GM19463 (cell line): ENCODE results near the gene SRGAP3.

Experiments
- ATAC-seq: cut with Tn5 transposase; IDR thresholded peaks from one replicate; pipeline ENCODE4 v1.9.1; 2021; ENCODE audit warnings: mild to moderate bottlenecking, moderate library complexity; ENCODE audit not compliant: unreplicated experiment

The SRGAP3 gene

DNA sequence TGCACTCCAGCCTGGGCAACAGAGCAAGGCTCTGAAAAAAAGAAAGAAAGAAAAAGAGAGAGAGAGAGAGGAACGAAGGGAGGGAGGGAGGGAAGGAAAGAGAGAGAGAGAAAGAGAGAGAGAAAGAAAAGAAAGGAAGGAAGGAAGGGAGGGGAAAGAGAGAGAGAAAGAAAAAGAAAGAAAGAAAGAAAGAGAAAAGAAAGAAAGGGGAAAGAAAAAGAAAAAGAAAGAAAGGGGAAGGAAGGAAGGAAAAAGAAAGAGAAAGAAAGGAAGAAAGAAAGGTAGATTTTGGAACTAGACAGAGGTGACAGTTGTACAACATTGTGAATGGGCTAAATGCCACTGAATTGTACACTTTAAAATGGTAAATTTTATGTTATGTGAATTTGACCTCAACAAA lies 5.3 kb upstream of the SRGAP3 start:
- ATAC-seq = no peak

DNA sequence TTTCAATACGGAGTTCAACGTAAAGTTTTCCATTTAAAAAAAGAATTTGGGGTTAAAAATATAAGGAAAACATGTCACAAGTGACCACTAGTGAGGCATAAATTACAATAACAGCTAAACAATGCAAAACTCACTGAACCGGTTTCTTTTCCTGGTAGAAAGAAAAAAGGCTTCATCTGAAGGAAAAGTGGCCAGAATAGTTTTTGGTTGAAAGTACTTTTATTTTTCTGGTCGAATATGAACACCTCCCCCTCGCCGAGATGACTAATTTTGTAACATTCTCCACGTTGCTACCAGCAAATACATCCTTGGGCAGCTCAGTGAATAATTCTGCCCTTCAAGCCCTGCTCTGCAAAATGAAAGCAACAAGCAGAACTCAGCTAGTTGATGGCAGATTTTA lies 3.9 kb upstream of the SRGAP3 start:
- no peak for ATAC-seq

DNA sequence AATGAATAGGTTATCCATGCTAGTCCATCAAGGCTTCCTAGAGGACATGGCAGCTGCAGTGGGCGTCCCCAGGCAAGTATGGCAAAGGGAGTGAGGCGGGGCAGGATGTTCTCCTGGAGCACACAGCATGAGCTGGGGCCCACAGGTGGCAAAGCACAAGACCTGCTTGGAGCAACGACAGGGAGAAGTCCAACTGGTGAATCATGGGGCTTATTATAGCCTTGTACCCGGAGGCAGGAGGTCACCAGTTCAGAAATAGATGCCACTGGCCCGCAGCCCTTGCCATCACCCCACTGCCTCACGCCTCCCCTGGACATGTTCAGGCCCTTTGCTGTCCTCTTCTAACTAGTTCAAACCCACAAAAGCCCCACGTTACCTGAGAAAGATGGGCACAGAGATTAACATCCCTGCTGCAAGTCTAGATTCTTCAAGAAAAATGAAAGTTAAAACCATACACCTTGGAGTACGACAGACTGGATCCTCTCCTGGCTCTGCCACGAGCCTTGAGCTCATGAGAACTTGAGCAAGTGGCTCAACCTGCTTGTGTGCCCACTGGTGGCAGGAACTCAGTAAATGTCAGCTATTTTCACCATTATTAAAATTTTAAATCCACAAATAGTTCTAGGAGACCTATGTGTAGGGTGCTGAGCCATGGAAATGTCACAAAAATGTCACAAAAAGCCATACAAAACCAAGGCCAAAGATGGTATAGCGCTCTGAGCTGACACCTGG lies 1.8 kb upstream of the SRGAP3 start:
- no peak for ATAC-seq

DNA sequence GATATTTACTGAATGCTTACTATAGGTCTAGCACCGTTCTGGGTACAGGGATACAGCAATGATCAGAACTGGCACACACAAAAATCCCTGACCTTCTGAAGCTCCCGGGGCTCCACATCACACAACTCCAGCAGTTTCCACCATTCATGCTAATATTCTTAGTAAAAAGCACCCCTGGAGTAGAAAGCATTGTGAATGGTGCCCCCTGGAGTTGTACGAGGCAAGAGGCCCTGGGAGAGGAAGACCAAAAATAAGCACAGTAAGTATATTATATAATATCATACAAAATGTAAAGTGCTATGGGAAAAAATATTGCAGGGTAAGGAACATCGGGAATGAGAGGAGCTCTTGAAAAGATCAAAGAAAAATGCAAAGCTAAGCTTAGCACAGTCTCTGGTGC lies 790 bp upstream of the SRGAP3 start:
- no peak for ATAC-seq

DNA sequence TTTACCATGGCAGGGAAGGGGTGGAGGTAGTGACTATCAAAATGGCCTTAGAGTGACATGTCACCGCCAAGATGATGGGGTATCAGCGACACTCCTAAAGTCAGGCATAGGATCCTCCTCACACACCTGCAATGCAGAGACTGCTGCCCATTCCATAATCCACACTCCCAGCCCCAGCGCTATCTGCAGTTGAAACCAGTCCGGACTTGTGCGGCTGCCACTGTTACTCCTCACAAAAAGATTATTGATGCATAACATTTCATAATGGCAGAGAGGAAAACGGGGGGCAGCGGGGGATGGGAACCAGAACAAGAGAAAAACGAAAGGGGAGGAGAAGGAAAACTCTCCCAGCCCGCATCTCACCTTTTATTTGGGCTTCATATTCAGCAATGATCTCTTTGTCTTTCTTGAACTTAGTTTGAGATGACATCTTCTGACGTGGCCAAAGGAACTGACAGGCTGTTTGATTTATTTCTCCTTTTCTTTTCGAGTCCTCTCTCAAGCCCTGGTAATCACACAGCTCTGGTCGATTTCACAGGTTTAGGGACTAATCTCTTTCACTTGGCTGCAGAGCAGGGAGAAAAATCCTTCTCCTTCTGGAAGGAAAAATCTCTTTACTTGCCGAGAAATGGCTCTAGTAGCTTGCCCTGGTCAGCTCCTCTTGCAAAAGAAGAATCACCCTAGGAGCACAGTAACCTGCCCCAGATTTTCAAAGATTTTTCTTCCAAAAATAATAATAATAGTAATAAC lies 749 bp downstream of the SRGAP3 start:
- ATAC-seq = no peak

DNA sequence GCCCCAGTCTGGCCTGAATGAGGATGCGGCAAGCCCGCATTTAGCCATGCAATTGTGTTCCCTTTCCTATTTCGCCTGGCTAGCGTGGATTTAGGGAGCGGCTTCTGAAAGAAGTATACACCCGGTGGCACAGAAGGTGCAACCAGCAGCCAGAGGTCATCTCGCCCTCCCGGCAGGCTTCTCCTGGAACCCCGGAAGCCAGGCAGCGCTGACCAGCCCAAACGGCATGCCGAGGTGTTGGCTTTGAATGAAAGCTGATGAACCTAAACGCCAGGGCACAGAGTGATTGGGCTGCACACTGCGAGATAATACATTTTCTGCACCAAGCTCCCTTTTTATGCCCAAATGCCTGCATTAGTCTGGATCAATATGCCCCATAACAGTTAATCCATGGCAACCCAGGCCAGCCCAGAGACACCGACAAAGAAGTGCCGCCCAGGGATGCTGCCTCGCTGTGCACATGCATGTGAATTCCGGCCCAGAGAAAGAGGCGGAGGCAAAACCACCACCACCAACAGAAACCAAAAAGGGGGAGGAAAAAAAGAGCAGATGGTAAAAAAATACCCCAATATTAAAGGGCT lies 1.4 kb downstream of the SRGAP3 start:
- no peak for ATAC-seq

DNA sequence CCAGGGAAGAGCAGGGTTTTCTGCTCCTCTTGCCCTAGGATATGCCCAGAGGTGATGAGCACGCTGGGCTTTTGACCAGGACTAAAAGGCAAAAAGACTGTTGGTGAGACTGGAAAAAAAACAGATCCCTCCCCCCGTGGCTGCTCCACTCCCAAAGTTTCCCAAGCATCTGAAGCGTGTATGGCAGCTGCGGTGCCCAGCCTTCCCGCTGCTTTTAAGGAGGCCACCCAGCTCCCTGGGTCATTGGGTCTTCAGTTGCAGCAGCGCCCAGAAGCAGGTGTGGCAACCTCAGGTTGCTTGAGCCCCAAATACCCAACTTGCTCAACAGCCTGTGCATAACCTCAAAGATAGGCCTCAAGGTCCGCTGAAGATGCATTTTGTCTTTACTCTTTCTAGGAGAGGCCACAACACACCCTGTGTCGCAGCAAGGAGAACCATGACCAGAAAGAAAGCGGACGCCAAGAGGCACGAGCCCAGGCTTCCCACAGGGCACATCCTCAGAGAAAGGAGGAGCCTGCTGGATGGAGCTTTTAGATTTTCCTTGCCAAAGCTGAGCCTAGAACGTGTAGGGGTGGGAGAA lies 2.0 kb downstream of the SRGAP3 start:
- no peak for ATAC-seq

DNA sequence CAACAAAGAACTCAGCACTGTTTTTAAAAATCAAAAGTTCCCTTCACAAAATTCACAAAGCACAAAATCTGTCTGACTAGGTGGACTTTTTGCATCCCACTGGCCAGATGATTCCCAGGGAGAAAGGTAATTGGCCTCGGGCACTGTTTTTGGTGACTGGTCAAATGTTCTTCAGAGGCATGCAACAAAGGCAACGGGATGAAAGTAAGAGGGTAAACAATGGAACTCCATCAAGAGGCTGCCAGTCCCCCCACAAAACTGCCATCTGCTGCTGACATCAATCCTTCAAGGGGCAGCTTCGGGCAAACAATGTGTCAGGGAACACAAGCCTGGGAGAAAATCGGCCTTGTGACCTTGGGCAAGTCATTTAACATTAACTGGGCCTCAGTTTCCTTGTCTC lies 3.3 kb downstream of the SRGAP3 start:
- ATAC-seq = no peak

DNA sequence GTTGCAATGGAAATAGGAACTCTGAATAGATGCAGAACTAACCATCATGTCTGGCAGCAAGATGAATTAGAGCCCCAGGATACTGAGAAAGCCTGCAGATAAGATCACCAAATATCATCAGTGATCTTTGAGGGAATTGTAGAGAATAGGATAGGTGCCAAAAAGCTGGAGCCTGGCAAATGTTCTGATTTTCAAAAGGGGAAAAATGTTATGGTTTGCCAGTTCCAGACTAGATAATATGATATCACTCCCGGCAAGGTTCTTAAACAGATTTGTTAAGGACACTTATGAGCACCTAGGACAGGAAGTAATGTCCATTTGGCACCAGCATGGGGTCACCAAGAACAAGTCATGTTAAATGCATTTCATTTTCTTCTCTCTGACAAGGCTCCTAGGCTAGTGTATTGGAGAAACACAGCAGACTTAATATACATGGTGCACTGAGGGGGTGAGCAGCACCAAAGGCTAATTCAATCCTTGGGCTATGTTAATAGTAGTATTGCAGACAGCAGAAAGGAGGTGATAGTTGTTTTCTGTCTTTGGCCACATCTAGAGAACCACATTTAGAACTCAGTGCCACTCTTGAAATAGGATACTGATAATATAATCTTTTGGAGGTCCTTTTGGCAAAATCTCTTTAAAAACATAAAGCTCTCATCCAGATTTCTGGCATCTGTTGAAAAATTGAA lies 4.8 kb downstream of the SRGAP3 start:
- no peak for ATAC-seq

DNA sequence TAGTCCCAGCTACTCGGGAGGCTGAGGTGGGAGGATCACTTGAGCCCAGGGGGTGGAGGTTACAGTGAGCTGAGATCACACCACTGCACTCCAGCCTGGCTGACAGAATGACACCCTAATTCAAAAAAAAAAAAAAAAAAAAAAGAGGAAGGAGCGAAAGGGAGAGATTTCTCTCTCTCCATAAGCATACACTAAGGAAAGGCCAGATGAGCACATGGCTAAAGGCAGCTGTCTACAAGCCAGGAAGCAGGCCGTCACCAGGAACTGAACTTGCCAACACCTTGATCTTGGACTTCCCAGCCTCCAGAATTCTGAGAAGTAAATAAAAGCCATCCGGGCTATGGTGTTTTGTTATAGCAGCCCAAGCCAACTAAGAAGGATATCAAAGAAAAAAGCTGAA lies 7.5 kb downstream of the SRGAP3 start:
- no peak for ATAC-seq

DNA sequence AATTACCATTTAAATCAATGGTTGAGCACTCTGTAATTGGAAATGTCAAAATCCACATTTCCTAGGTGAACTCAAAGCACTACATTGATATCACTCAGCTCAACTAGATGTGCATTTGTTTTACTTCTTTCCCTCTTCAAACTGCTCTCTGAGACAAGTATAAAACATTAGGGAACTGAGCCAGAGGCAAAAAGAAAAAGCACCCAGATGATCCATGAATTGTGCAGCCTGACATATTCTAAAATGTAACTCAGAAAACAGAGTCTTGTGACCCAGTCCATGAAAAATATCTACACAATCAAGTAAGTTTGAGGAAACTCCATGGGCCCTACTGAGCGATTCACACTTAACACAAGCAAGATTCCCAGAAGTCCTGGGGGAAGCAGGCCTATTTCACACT lies 9.8 kb downstream of the SRGAP3 start:
- no peak for ATAC-seq

DNA sequence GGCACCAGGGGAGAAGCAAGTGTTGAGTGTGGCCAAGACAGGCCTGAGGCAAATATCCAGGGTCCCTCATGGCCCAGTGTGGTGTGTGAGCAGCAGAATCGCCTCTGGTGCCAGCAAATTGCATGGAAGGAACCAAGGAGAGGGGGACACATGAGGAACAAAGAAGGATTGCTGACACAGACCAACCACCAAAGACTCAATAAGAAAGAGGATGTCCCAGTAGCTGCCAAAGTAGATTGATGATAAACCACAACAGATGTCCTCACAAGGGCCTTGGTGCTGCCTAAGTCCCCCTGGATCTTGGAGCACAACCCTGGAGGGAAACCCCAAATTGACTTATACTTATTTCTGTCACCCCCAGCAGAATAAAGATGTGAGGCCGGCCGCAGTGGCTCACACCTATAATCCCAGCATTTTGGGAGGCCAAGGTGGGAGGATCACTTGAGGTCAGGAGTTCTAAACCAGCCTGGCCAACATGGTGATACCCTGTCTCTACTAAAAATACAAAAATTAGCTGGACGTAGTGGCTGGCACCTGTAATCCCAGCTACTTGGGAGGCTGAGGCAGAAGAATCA lies 10.6 kb downstream of the SRGAP3 start:
- ATAC-seq = no peak

DNA sequence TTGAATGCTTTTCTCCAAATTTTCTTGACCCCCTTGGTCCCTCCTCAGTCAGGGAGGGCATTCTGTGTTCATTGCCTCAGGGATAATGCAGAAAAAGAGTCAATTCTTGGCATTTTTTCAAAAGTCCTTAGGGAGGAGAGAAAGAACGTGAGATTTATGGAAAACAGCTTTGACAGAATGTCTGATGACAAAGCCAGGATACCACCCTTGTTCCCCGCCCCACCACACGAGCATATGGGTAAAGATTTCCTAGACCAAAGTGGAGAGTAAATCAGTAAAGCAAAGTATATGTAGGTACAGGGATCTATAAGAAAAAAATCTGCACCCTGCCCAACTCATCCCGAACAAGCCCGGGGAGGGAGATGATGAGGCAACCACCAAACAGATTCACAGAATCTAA lies 11.2 kb downstream of the SRGAP3 start:
- no peak for ATAC-seq

DNA sequence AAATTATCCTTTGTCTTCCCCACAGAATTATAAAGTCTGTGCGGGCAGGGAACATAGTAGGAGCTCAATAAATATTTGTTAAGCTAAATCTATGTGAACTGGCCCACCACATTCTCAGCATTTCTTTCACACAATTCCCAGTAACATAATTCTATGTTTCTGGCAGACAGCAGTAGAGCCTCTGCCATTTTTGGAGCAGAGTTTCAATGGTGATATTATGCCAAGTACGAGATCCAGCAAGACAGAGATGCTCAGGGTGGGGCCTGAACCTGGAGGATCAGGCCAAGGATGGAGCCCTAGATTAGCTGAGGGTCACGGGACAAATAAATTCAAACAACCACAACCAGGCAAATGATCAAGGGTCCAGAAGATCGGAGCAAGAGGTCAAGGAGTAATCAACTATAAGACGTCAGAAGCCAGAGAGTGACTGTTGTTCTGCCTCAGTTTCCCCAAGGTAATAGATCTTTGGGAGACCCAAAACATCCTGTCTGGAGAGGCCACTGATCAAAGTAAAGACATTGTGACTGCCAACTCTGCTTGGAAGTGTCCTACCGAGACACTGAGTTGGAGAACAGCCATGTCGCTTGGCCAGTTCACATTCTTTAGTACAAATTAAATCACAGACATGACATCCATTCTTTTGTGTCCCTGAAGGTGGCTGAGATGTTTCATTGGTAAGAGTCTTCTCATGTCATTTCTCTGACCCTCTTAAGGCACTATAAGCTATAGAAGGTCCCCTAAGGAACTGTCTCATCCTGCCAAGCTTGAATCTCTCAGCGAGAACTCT lies 15.4 kb downstream of the SRGAP3 start:
- ATAC-seq = no peak

DNA sequence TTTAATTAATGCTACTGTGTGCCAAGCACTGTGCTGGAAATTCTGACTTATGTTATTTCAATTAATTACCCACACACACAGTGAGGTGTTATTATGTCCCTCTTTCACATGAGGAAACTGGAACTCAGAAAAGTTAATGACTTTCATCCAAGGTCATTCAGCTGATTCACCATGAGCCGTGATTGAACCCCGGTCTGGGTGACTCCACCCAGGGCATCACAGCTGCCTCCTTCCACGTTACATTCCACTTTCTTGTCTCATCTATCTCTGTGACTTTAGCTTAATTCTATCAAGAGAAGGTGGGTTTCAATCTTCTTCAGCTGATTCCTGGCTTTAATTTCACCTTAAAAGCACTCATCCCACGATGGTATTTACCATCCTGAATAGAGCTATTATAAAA lies 16.3 kb downstream of the SRGAP3 start:
- no peak for ATAC-seq

DNA sequence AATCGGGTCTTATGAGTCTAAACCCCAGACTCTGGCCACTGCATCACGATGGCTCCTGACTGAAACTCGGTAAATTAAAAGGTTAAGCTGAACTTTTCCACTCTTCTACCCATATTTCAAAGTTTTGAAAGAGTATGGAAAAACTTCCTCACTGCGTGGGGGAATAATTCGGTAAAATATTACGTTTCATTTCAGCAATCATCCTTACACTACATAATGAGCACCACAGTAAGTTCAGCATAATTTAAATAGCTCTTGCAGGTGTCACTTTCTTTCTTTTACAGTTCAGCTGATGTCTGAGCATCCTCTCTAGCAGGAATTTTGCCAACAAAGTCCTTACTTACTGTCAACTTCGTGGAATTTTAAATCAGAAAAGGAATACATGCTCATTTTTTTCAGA lies 17.5 kb downstream of the SRGAP3 start:
- ATAC-seq = no peak

DNA sequence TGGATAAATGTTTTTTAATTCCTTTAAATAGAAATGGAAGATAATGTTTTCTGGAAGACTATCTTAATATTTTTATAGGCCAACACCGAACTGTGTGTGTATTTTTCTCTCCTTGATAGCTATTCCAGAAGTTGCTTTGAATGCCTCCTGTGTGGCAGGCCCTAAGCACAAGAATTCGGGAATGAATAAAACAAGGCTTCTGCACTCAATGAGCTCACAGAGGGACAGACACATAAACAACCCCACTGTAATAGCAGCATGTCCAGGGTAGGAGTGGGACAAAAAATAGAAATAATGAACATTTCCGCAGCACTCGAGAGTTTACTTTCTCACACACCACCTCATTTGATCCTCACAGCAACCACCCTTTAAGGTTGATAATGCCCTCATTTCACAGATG lies 18.0 kb downstream of the SRGAP3 start:
- ATAC-seq = no peak

DNA sequence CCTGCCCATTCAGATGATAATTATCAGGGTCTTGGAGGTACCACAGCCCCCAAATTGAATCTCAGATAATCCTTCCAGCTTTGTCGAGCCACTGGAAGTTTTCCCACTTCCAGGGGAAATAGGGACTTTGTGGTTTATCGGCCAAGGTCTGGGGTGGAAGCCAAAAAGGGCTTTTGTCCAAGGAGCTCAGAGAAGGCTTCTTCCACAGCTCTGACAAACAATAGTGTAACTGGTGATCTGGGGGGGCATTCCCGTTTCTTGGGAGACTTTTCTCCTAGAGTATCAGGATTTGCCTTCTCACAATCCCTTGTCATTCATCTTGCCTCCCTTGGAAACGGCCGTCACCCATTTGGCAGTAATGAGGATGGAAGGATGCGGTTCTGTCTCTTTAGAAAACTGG lies 18.4 kb downstream of the SRGAP3 start:
- no peak for ATAC-seq

DNA sequence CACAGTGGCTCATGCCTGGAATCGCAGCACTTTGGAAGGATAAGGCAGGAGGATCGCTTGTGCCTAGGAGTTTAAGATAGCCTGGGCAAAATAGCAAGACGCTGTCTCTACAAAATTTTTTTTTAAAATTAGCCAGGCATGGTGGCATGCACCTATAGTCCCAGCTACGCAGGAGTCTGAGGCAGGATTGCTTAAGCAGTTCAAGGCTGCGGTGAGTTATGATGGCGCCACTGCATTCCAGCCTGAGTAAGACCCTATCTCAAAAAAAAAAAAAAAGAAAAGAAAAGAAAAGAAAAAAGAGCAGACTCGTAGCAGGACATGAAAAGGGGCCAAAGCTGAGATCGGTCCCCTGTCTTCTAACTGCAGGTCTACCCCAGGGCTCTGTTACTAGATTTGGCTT lies 18.9 kb downstream of the SRGAP3 start:
- ATAC-seq = no peak

DNA sequence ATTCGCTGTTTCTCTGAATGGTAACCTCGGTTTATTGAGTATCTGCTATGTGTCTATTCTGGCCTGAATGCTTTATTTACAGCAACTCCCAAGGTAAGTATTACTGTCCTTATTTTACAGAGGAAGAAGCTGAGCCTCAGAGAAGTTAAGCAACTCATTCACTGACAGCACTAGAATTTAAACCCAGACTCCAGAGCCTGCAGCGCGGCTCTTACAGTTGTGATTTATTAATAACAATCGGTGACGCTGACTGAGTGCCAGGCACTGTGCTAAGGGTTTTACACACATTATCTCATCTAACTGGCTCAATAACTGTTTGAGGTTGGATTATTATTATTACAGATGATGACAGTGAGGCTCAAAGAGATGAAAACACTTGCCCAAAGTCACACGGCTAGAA lies 19.6 kb downstream of the SRGAP3 start:
- no peak for ATAC-seq
